Upper lobe of left lung (tissue), 6 donors: ENCODE data around the gene DSC3. TPM values are rescaled to one million over a fixed set of nuclear protein-coding genes. Genes with fewer than 3 reads are reported as not detected.

Experiments used
- ATAC-seq, 2 donors: fragments of 200-7000 bp; cut with Tn5 transposase; one replicate each; pipeline ENCODE4 v1.9.1; 2022; ENCODE audit warnings: mild to moderate bottlenecking in 2 of 2, moderate library complexity in 2 of 2; ENCODE audit not compliant: low FRiP score in 2 of 2
- DNase-seq, 2 donors: peaks; one replicate each; pipeline ENCODE4 v3.0.0-alpha.2; 2019 to 2020
- H3K27ac ChIP-seq, 4 donors: fragments of 200-600 bp; sonication (generic); one replicate each; pipeline ENCODE4 v1.5.1; 2016 to 2019
- H3K27me3 ChIP-seq, 4 donors: fragments of 200-600 bp; sonication (generic); one replicate each; pipeline ENCODE4 v1.5.1; 2017 to 2019
- H3K36me3 ChIP-seq, 4 donors: fragments of 200-600 bp; sonication (generic); one replicate each; pipeline ENCODE4 v1.5.1; 2016 to 2019
- H3K4me1 ChIP-seq, 4 donors: fragments of 200-600 bp; sonication (generic); one replicate each; pipeline ENCODE4 v1.5.1; 2018 to 2019
- H3K4me3 ChIP-seq, 4 donors: fragments of 200-600 bp; sonication (generic); one replicate each; pipeline ENCODE4 v1.5.1; 2017 to 2019; ENCODE audit warnings: mild to moderate bottlenecking in 2 of 4, moderate library complexity in 1 of 4
- H3K9me3 ChIP-seq, 4 donors: fragments of 200-600 bp; sonication (generic); one replicate each; pipeline ENCODE4 v1.5.1; 2018 to 2019
- CTCF ChIP-seq, 6 experiments: fragments of 450-650 bp in 4 of 6; fragments of 200-600 bp in 2 of 6; sonication (generic) in 2 of 6; IDR thresholded peaks; one replicate each; pipeline ENCODE4 v1.5.1; 2016 to 2019; ENCODE audit warnings: antibody characterized with exemption in 6 of 6
- EP300 ChIP-seq, 4 donors: sonication (generic); formaldehyde crosslinking; IDR thresholded peaks; one replicate each; pipeline ENCODE4 v1.5.1; 2017; ENCODE audit warnings: antibody characterized with exemption in 4 of 4, control low read depth in 2 of 4
- POLR2A ChIP-seq, 4 donors: fragments of 450-650 bp; IDR thresholded peaks; one replicate each; pipeline ENCODE4 v1.5.1; 2016 to 2017; ENCODE audit warnings: antibody characterized with exemption in 4 of 4, mild to moderate bottlenecking in 2 of 4
- POLR2AphosphoS5 ChIP-seq, 2 donors: sonication (generic); formaldehyde crosslinking; IDR thresholded peaks; one replicate each; pipeline ENCODE4 v1.5.1; 2017; ENCODE audit warnings: antibody characterized with exemption in 2 of 2
- WGBS, 2 donors: methylation state at CpG; one replicate each; pipeline ENCODE4 v1.1.5; 2017 to 2018; 5-methylcytosine and 5-hydroxymethylcytosine counted together
- total RNA-seq, 6 donors: library from RNA; depleted of rRNA in 4 of 6; stranded (reverse); fragments of >200 nt in 4 of 6; gene quantifications; one replicate each; pipeline versions ENCODE4 v1.1.0 to v1.2.1, GENCODE V29; 2016 to 2021
- donor health status: DM: no; HTN: no; CAD: no; lungs with moderate emphysema.
- donor health status: DM: no; HTN: yes; CAD: no; lungs with severe emphysema.

Gene DSC3
- total RNA-seq, 6 donors from 2014 or later: under 0.01 to 0.98 (median 0.30) TPM; not detected in 1

GRCh38 chr18:30967701-30968100 lies 74.8 kb downstream of the DSC3 start:
- no peaks in the 10 kb centered on the region for H3K4me1 ChIP-seq
- TF ChIP-seq POLR2AphosphoS5 (IDR thresholded peaks at IDR 0.05): no peak
- TF ChIP-seq CTCF (IDR thresholded peaks at IDR 0.05): no peak
- no peak for TF ChIP-seq EP300 (IDR thresholded peaks at IDR 0.05)
- TF ChIP-seq POLR2A (IDR thresholded peaks at IDR 0.05): no peak
- ATAC-seq (no peak), DNase-seq (no peak)
- no peak overlapping the region for H3K4me3 ChIP-seq
- no peaks in the 10 kb centered on the region for H3K9me3 ChIP-seq
- 72 to 76% methylated on average over 4 of the region's 4 CpGs for whole genome bisulfite sequencing, 2 donors
- H3K36me3 ChIP-seq: no peaks in the 10 kb centered on the region
- no peaks in the 10 kb centered on the region for H3K27me3 ChIP-seq
- H3K27ac ChIP-seq: no peak overlapping the region

- Histone ChIP-seq H3K9me3 (no peaks in the 10 kb centered on the region), H3K36me3 (no peaks in the 10 kb centered on the region), H3K27ac (no peak overlapping the region), H3K27me3 (no peaks in the 10 kb centered on the region), H3K4me1 (no peaks in the 10 kb centered on the region), H3K4me3 (no peak overlapping the region)
- 82 to 90% methylated on average over 4 of the region's 4 CpGs for WGBS, 2 donors
- no peak for TF ChIP-seq CTCF (IDR thresholded peaks at IDR 0.05)
- no peak for TF ChIP-seq EP300 (IDR thresholded peaks at IDR 0.05)
- ATAC-seq: no peak
- DNase-seq: no peak
Observed at GRCh38 chr18:30965237-30965636, 77.3 kb downstream of the DSC3 start.

- no peaks in the 10 kb centered on the region for H3K36me3 ChIP-seq
- ATAC-seq: no peak
- 92 to 93% methylated on average over 6 of the region's 6 CpGs for WGBS, 2 donors
- H3K27me3 ChIP-seq: no peaks in the 10 kb centered on the region
- no peaks in the 10 kb centered on the region for H3K9me3 ChIP-seq
- TF ChIP-seq EP300 (IDR thresholded peaks at IDR 0.05): no peak
- TF ChIP-seq CTCF (IDR thresholded peaks at IDR 0.05): no peak
- no peak for TF ChIP-seq POLR2AphosphoS5 (IDR thresholded peaks at IDR 0.05)
- TF ChIP-seq POLR2A (IDR thresholded peaks at IDR 0.05): no peak
- no peak for DNase-seq
- no peak overlapping the region for H3K4me3 ChIP-seq
- H3K4me1 ChIP-seq: no peaks in the 10 kb centered on the region
- no peak overlapping the region for H3K27ac ChIP-seq
Observed at GRCh38 chr18:30960661-30961060, 81.9 kb downstream of the DSC3 start.

GRCh38 chr18:30957066-30957465 lies 85.5 kb downstream of the DSC3 start:
- Histone ChIP-seq H3K36me3 (no peaks in the 10 kb centered on the region), H3K27ac (no peak overlapping the region), H3K27me3 (no peaks in the 10 kb centered on the region), H3K9me3 (no peaks in the 10 kb centered on the region), H3K4me1 (no peaks in the 10 kb centered on the region), H3K4me3 (no peak overlapping the region)
- WGBS, 2 donors: 85% methylated on average over 2 of the region's 2 CpGs
- DNase-seq: no peak
- ATAC-seq: no peak
- no peak for TF ChIP-seq CTCF (IDR thresholded peaks at IDR 0.05)
- no peak for TF ChIP-seq EP300 (IDR thresholded peaks at IDR 0.05)
- no peak for TF ChIP-seq POLR2AphosphoS5 (IDR thresholded peaks at IDR 0.05)
- no peak for TF ChIP-seq POLR2A (IDR thresholded peaks at IDR 0.05)

GRCh38 chr18:30954262-30954661 lies 88.3 kb downstream of the DSC3 start:
- ATAC-seq: no peak
- 68 to 78% methylated on average over 3 of the region's 3 CpGs for WGBS, 2 donors
- no peak for DNase-seq
- H3K9me3 ChIP-seq: no peaks in the 10 kb centered on the region
- no peaks in the 10 kb centered on the region for H3K27me3 ChIP-seq
- H3K36me3 ChIP-seq: no peaks in the 10 kb centered on the region
- H3K4me3 ChIP-seq: no peak overlapping the region
- H3K27ac ChIP-seq: no peak overlapping the region
- H3K4me1 ChIP-seq: no peaks in the 10 kb centered on the region
- no peak for TF ChIP-seq POLR2AphosphoS5 (IDR thresholded peaks at IDR 0.05)
- no peak for TF ChIP-seq EP300 (IDR thresholded peaks at IDR 0.05)
- TF ChIP-seq CTCF (IDR thresholded peaks at IDR 0.05): no peak
- TF ChIP-seq POLR2A (IDR thresholded peaks at IDR 0.05): no peak
